Activated CD8-positive, alpha-beta memory T cell treated with anti-CD3 and anti-CD28 coated beads, Interleukin-2, amount 50 U/mL, for 24 hours (primary cell): ENCODE data around the gene RNASE8.

ENCODE experiments used
- DNase-seq: peaks from one replicate; pipeline ENCODE4 v3.0.0-alpha.2; 2020; ENCODE audit errors: extremely low read depth

RNASE8 gene

DNA sequence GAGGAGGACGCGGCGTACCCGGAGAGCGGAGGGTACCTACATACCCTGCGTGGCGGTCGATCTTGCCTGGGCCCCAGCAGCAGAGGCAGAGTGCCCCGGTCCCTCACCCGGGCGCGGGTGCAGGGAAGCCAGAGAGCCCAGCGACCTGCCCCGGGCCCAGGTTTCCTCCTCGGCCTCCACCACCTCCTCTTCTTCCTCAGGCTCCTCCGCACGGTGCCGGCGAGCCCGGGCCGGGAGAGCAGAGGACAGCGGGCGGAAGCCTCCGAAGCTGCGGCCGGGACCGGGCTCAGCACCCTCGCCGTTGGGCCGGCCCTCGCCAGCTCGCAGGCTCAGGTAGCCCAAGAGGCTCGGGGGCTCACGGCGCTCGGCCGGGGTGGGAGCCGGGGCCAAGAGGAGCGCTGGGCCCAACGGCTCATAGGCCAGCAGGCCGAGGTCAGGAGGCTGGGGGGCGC is 34.2 kb downstream of the RNASE8 start:
- DNase-seq, result no peak

DNA sequence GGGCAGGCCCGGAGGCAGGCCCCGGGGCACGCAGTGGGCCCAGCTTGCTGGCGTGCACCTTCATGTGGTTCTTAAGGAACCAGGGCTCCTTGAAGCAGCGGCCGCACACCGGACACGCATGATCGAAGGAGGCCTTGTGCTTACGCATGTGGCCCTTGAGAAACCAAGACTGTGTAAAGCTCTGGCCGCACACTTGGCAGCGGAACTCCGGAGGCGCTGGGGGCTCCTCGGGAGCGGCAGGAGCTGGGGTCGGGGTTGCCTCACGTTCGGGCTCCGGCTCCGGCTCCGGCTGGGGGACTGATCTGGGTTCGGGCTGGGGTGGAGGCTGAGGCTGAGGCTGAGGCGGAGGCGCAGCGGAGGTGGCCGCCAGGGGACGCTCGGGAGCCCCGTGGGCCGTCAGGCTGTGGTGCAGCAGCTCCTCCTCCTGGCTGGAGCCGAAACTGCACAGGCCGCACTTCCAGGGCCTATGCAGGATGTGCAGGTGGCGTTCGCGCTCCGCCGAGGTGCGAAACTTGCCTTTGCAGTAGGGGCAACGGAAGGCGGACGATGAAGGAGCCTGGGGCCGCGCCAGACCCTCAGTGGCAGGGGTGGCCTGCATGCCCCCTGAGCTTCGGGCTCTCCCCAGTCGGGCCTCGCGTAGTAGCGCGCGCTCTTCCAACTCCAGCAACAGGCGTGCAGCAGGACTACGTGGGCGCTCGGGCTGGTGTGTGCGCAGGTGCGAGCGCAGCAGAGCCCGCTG is 34.8 kb downstream of the RNASE8 start:
- DNase-seq, result peak; percentile 74

DNA sequence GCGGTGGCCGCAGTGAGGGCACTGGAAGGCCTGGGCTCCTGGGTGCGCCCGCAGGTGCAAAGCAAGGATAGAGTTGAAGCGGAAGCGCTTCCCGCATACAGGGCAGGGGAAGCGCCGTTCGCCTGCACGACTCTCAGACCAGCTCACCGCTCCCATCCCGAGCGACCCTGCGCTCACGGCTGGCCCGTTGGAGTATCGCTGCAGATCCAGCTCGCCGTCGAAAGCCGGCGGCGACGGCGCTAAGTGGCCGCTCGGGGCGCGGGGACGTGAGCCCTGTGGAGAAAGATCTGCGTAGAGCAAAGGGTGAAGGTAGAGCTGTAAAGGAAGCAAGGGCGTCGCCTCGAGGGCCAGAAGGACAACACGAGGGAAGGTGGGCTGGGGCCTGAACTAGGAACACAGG is 35.4 kb downstream of the RNASE8 start:
- no peak for DNase-seq

DNA sequence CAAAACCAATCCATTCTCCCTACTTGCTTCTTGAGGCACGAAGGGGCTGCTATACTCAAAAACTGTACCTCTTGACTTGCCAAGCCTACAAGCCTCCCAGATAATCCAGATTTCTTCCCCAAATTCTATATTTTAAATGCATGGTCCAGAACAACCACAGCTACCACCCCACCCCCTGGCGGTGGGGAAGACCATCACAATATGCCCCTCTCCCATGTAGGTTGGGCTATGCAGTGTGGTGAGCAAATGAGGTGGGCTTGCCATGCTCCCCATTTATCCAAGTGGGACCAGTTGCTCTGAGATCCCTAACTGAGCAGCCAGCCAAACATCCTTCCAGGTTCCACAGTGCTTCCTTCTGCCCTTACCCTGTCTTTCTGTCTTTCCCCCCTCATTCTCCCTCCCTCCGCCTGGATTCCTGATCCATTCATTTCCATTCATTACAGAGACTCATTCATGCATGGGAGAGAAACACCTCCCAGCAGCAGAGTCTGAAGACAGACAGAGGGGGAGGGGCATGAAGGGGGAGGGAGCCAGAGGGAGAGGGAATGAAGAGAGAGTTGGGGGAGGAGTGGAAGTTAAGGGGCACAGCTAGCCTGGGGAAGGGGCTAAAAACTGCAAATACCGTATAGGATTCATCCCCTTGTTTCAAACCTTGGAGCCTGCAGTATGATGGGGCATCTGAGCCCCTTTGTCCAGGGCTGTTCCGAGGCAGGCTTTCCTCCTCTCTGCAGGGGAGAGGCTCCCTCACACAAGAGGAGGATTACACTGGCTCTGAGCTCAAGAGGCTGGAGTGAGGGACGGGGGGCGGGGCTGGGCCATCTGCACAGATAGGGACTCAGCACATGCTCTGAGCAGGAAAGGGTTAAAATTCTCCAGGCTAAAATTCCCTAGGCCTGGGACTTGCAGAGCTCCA is 36.4 kb downstream of the RNASE8 start:
- DNase-seq, result no peak

DNA sequence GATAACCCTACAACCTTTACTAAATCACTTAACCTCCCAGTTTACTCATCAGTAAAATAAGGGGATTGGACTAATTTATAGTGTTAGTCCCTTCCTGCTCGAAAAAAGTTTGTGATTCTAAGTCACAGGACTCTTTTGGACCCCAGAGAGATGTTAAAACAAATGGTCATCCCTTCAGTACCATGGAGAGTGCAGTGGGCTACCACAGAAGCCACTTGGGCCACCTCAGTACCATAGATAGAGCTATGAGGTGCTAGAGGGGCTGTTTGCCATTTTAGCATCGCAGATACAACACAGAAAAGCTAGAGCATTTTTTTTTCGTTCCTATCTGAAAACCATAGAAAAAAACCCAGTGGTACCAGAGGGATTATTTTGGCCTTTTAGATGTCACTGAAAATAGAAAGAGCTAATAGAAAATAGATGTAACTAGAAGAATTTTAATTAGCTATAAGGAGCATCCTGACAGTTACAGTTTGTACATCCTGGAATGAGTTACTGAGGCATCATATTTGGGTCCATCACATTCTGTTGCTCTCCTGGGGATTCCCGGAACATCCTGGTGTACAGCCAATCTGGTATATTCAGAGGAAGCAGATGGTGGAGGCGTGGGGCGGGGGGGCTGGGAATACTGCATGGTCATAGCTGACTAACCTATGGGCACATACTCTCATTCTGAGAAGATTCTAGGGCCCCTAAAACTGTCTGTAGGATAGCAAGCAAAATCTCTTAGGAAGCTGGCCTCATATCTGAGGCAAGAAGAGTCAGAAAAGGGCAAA is 38.0 kb downstream of the RNASE8 start:
- no peak for DNase-seq

DNA sequence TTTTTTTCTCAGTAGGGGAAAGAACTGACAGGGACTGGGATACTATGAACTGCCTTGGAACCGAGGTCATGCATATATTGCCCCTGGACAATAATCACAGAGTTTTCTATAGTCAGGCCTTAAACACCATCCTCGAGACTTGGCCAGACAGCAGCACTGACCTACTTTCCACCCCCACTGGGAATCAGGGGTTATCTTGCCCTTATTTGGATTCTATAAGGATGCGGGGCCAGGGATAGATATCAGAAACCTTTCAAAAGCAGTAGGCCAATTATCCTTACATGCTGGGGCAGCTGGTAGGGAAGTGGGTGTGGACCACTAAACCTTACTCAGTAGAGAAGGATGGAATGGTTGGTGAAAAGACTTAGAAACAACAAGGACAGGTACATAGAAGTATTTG is 38.8 kb downstream of the RNASE8 start:
- no peak for DNase-seq

DNA sequence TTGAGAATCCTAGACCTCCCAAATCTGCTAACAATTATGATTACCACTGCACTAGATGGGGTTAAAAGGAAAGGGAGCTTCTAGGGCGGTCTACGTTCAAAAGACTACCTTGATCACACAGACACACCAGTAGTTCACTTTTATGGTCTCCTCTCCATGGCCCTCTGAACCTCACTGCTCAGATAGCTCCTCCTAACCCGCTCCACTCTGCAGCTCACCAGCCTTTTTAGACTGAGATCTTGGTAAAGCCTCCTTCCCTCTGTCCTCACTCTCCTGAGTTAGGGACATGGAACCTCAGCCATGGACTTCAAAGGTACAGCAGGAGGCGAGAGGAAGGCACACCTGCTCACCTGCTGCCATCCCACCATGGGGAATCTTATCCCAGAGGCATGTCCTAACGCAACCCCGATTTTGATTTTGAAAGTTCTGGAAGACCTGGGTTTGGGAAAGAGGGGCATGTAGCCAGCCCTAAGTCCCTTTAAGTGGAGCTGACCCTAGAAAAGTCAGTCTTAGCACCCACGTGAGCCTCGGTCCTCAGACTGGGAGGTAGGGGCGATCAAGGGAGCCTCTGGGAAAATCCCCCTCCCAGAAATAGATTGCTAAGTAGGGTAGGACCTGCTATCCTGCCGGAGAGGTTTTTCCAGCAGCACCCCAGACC is 39.5 kb downstream of the RNASE8 start:
- DNase-seq, result no peak

DNA sequence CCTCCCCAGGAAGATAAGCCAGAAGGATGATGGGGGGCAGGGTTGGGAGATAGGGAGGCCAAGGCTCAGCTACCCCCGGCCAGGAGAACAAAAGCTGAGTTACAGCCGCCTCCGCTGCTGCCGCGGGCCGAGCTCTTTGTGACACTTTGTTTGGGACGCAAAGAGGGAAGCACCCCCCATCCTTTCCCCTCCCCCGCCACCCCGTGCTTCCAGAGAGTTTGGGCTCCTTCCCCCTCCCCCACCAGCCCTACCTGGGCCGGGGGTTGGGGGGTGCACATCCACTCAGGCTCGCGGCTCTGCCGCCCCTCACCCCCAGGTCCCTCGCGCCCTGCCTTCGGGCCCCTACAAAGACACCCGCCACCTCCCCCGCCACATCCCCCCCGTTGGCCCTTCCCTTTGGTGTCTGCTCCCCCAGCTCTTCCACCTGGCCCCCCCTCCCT is 40.0 kb downstream of the RNASE8 start:
- no peak for DNase-seq

DNA sequence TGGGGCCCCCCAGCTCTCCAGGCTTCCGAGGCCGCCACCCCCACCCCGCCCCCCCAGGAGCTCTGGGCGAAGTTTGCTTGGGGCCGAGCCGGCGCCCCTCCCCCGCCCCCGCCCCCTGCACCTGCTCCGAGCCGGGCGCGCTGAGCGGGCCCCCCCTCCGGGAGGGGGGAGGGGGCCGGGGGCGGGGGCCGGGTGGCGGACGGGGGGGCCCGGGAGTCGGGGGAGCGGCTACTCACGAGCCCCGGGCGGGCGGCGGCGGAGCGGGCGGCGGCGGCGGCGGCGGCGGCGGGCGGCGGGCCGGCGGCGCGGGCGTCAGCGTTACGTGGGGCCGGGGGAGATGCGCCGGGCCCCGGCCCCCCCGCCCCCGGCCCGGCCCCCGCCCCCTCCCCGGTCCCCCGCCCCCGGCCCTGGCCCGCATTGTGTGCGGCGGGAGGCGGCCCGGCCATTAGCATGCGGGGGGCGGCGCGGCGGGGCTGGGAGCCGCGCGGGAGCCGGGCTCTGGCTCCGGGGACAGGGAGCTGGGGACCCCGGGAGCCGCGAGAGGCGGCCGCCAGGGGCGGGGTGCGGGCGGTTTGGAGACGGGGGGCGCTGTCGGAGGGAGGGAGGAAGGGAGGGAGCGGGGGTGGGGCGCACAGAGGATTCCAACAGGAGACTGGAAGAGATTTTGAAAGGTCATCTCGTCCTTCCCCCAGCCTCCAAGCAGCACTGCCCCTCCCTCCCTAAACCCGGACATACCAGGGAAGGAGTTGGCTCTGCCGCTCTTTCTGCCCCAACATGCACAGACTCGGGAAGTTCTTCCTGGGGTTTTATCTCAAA is 40.7 kb downstream of the RNASE8 start, which contains the start of gene ZNF219:
Gene ZNF219, minus strand, starts transcription at position 580 of the 816 bp plus-strand sequence. CDS start 5,064 bp downstream, outside the sequence.
- DNase-seq, result no peak

DNA sequence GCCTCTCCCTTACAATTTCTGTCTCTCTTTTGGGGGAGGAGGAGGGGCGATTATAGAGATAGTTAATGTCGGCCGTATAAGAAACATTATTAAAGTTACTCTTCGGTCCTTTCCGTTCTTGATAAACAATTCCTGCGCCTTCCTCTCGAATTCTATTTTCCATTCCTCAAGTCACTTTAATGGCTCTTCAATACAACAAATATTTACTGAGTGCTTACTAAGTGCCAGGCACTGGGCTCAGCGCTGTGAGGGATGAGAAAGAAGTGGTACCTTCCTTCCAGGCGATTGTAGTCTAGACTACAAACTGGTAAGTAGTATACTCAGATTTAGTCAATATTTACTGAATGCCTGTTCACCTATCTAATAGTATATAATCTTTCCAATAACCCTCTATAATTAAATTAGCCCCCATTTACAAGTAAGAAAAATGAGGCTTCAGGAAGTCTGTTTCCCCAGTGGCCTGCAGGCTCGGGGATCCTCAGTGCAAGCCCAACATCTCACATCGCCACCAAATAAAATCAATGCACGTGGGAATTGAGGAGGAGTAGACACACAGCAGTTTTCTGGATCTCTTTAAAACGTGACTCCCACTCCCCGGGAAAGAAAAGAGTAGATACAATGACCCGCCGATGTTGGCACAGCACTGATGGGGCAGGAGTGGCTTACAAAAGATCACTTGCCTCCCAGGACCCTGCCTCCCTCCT is 41.4 kb downstream of the RNASE8 start:
- no peak for DNase-seq

DNA sequence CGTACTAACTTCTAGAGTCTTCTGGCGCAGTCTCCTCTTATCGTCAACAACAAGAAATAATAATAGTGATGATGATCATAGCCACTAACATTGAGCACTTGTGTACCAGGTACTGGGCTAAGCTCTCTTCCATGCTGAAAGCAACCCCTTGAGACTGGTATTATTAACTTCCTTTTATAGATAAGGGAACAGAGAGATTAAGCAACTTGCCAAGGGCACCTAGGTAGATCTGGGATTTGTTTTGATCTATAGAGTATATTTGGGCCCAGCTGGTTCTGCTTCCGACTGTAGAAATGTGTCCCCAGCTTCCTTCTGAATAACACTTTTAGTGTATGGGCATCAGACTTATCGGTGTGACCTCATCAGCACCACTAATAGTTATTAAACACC is 42.0 kb downstream of the RNASE8 start:
- DNase-seq, result no peak

DNA sequence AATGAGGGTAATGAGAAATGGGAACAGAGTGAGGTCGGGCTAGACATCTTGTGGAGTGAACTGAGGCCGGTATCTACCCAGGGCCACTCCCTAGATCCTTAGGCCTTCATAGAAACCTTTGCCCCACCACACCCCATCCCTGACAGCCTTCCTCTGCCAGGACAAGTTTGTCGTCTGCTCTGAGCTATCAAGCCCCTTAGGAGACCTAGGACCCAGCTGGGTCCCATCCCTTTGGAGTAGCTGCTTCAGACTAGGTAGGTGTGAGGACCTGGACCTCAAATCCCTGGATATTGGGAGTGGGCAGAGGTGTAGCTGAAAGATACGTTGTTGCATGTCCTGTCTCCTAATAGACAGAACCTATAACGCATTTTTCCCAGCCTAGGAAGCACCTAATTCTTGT is 43.3 kb downstream of the RNASE8 start, which contains the start of gene TMEM253:
Gene TMEM253, plus strand, starts transcription at position 136 of the 400 bp plus-strand sequence. CDS start 278 bp downstream, outside the sequence.
- no peak for DNase-seq

DNA sequence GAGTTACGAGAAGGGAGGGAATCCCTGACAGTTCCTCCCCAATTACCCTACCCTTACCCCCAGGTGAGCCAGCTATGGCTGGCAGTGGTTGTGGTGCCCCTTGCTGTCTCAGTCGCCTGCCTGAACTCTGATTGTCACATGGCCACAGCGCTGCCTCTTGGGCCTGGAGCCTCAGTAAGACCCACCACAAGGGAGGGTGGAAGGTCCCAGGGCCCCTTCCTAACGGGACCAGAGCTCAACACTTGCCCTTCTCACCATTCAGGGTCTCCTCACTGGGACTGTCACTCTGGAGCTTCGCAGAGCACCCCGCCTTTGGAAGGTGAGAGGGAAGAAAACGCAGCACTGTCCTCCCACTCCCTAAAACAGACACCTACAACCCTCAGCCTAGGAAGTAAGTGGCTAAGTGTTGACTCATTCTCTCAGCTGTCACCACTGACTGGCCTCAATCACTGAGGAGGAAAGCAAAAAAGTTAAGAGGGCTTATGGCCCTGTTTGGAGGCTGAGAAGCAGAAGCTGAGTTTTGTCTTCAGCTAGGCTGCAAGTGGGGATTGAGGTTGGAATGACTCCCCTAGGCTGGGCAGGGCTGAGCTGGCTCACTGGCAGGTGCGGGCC is 44.3 kb downstream of the RNASE8 start:
- no peak for DNase-seq

DNA sequence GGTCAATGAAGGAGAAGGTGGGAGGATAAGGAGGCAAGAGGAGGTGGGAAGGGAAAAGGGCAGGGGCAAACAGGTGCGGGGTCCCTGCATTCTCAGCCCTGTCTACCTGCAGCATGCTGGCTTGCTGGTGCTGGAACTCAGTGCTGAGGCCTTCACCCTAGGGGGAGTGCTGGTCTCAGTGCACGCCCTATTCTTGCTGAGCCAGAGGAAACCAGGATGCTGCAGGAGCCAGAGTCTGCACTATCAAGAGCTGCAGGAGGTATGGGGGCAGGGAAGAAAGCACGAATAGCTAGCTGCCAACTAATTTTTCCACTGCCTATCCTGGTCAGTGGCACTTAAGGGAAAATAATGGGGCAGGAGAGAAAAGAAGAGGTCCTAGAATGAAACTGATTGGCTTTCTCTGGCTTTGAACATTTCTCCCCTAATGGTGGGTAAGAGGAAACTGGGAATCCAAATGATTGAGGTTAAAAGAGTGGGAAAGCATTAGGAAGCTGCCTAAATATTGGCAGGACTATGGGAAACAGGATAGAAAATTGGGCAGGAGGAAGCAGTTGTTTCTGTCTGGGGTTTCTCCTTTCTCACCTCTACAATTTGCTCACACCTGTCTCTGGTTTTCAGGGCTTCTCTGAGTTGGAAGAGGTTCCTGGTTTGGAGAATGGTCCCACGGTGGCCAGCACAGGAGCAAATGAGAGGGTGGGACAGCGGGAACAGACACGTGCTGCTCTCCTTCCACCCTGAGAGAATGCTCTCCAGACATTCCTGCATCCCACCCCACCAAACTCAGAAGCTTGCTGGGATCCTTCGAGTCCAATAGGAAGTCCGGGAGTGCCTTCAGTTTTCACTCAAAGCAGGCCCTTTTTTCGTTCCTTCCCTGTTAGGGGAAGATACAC is 45.1 kb downstream of the RNASE8 start:
- no peak for DNase-seq

DNA sequence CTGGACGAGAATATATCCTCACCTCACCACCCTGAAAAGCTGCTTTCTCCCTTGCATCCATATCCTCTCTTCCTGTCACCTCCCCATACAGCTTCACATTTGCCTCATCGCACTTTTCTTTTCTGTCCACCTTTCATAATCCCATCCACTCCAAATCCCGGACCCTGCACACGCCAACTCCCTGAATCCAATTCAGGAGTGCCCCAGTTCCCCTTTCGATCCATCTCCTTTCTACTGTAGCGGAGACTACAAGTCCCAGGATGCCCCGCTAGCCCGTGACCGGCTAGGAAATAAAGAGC is 45.7 kb downstream of the RNASE8 start:
- DNase-seq, result no peak

DNA sequence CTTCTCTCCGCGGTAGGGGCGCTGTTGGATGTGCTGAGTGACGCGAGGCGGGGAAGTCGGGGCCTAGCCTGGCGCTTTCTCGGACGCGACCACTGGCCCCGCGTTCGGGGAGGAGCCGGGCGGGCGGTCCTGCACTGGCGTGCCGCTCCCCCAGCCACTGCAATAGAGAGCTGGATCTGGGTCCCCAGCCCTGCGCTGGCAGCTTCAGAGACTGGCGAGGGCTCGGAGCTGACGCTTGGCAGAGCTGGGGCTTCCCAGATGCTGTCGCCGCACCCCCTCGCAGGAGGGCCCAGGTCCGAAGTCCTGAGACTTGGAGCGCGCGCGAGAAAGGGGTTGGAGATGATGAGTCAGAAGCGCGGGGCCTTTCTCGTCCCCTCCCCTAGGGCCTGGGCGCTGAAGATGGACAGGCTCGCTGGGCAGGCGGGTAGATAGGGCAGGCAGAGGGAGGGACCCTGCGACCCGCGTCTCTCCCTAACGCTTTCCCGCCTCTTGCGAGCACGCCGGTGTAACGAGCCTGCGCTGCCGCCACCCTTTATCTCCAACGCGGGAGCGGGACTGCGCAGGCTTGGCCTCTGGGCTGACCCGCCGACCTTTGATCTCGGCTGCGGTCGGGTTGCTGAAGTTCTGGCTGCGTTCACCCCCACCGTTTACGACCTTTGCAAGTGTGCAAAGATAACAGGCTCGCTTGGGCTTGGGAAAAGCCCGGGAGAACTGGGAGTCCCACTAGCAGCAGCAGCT is 46.3 kb downstream of the RNASE8 start:
- DNase-seq, result peak; percentile 86

DNA sequence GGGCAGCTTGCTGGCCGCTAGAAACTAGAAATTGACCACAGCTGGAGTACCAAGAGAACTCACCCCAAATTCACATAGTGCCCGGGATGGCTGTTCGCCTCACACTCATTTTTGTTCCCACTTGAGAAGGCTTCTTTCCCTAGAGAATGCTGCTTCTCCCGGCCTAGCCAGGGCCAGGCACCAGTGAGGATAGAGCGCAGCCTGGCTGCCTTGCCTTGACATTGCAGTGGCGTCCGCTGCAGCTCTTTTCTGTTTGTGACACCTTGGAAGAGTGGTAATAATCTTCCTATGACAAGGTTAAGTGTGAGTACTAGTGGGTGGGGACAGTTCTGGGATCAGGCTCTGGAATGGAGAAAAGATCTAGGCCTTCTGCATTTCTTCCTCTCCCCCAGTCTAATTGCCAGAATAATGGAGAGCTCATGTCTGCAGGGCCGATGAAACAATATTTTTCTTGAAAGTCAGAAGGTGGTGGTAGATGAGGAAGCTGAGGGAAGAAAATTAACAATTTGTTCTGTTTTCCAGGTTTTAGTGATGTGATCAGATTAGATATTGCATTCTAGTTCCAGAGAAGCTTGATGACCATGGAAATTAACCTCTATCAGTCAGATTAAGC is 46.9 kb downstream of the RNASE8 start:
- peak; percentile 47 for DNase-seq
